GM19025 (cell line): ENCODE measurements around the gene CDK5RAP2.
A peak's percentile ranks its signal among the peaks of the same experiment; 100 is the strongest.
"Not testable (repeated sequence)": the region's sequence is repeated elsewhere in the genome, so short reads cannot be mapped to it uniquely, and the experiment has no call there.

Experiments
- ATAC-seq: cut with Tn5 transposase; IDR thresholded peaks from one replicate; pipeline ENCODE4 v1.9.1; 2021; ENCODE audit warnings: mild to moderate bottlenecking, low read depth, moderate library complexity; ENCODE audit not compliant: unreplicated experiment

CDK5RAP2 gene

GRCh38 chr9:120580051-120580896 is at the start of gene CDK5RAP2:
Gene CDK5RAP2, minus strand, starts transcription at chr9:120580167. Its CDS starts 189 bp downstream, at chr9:120579978.
- peak; percentile 86 for ATAC-seq

DNA sequence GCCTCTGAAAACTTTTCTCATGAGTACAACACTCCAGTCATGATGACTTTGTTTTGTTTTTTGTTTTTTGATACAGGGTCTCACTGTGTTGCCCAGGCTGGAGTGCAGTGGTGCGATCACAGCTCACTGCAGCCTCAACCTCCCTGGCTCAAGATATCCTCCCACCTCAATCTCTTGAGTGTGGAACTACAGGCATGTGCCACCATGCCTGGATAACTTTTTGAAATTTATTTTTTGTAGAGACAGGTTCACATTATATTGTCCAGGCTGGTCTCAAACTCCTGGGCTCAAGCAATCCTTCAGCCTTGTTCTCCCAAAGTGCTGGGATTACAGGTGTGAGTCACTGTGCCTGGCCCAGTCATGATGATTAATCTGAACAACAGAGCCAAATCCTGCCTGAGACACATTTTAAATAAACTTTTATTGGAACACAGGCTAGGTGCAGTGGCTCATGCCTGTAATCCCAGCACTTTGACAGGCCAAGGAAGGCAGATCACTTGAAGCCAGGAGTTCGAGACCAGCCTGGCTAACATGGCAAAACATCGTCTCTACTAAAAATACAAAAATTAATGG is 49.0 kb upstream of the CDK5RAP2 start:
- ATAC-seq, result not testable (repeated sequence)

DNA sequence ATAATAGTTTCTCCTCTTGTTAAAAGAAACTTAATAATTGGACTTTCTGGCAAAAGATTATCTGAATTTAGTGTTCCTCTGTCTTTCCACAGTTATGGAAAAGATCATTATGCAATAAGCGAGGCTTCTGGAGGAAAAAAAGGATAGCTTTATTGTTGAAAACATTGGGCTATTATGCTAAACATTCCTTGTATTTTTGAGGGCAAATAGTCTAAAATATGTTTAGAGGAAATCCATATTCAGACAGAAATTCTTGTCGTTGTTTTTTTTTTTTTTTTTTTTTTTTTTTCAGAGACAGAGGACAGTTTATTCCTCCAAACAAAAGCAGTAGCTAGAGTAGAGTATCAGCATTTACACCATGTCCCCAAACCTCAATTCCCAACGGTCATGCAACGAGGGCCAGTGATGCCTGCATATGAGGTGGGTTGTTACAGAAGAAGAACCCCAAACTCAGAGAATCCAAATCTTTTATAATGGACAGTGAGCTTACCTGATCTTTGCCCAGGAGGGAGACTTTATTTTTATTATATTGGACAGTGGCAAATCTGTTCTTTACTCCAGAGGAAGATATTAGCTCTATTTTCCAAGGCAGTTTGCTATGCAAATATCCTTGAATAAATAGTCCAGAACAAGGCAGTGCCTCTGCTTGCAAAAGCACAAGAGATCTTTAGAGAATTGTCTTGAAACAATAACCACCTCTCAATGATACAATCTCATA is 48.4 kb upstream of the CDK5RAP2 start:
- ATAC-seq, result no peak

- ATAC-seq, result no peak
These were observed 47.1 kb upstream of the CDK5RAP2 start for GRCh38 chr9:120627073-120627472.

DNA sequence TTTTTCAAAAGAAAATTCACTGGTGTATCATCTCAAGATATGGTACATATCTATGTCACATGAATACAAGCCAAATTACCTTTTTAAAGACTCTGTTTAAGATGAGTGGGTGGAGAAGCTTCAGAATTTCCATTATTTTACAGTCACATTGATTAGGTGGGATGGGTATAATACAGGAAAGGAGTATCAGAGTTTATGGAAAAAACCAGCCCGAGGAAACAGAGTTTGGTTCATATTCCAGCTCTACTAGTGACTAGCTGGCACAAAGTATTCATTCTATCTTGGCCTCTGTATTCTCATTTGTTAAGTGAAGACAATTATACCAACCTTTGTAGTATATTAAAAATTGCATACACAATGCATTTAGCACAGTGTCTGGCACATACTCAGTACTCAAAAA is 46.5 kb upstream of the CDK5RAP2 start:
- no peak for ATAC-seq

GRCh38 chr9:120625222-120625621 is 45.3 kb upstream of the CDK5RAP2 start:
- ATAC-seq, result no peak

DNA sequence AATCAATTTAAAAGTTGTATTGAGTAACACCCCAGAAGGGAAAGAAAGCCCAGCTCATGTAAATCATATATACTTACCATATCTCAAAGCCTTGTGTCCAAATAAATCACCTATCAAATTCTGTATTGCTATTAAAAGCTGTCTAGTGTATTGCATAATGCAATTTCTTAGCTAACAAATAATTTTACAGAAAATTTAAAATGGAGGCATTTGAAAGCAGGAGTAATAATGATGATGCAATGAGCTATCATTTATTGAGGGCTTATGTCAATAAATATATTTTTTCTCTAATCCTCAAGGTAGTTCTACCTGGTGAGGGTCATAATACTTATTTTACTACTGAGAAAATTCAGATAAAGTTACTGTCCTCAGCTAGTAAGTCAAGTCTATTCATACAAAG is 42.8 kb upstream of the CDK5RAP2 start:
- no peak for ATAC-seq

DNA sequence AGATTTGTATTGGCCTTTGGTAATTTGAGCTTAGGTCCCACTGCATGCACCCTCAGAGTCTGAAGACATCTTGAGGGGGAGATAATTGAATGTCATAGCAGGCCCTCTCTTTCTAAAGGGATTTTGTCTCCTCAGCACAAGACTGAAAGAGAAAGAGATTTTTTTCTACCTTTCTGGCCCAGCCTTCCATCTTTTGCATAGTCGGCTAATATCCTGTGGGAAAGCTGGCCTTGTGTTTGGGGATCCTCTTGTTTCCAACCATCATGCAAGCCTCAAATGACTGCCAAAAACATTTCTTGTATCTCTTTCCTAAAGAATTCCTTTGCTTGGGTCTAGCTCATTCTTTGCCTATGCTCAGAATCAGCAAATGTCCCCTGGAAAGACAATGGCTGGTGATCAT is 42.0 kb upstream of the CDK5RAP2 start:
- ATAC-seq, result no peak

- no peak for ATAC-seq
These were observed 40.0 kb upstream of the CDK5RAP2 start for GRCh38 chr9:120619751-120620655.

- ATAC-seq, result no peak
These were observed 37.3 kb upstream of the CDK5RAP2 start for GRCh38 chr9:120616966-120617935.

GRCh38 chr9:120612218-120612617 is 32.3 kb upstream of the CDK5RAP2 start:
- no peak for ATAC-seq

GRCh38 chr9:120611690-120612068 is 31.7 kb upstream of the CDK5RAP2 start:
- ATAC-seq, result no peak

GRCh38 chr9:120610975-120611689 is 31.2 kb upstream of the CDK5RAP2 start:
- ATAC-seq, result no peak

DNA sequence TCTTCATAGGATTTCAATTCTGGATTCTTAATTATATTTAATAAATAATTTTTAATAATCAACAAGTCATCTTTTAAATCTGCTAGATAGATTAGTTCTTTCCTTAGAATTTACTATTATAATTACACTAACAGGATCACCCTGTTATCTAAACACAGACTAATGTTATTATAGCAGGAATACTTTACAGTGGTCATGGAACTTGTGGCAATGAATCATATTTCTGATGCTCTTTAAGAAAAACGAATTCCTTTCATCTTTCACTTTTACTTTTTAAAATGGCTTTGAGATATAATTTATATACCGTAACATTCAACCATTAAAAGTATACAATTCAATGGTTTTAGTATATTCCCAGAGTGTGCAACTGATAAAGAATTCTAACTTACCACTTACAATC is 29.7 kb upstream of the CDK5RAP2 start:
- no peak for ATAC-seq

- no peak for ATAC-seq
These were observed 28.5 kb upstream of the CDK5RAP2 start for GRCh38 chr9:120608421-120608820.

GRCh38 chr9:120603591-120603990 is 23.6 kb upstream of the CDK5RAP2 start:
- ATAC-seq, result no peak

- no peak for ATAC-seq
These were observed 23.0 kb upstream of the CDK5RAP2 start for GRCh38 chr9:120603010-120603409.

DNA sequence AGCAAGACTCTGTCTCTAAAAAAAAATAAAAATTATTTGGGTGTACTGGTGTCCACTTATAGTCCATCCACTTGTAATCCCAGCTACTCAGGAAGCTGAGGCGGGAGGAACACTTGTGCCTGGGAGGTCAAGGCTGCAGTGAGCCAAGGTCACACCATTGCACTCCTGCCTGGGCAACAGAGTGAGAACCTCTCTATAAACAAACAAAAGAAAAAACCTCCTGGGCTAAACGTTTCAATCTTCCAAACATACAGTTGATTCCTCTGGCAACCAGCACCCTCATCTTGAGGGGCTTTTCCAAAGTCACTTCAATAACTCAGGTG is 13.9 kb upstream of the CDK5RAP2 start:
- no peak for ATAC-seq
